GM10266 (cell line): ENCODE results near the gene SBF2.

ENCODE experiments used
- DNase-seq: peaks from one replicate; pipeline ENCODE4 v3.0.0; 2012; ENCODE audit errors: extremely low spot score
- TF ChIP-seq, protein P1 (sequence below): IDR thresholded peaks from 2 replicates; pipeline ENCODE4 v1.5.1; 2012; ENCODE audit warnings: mild to moderate bottlenecking, low read depth; ENCODE audit not compliant: control insufficient read depth, insufficient read depth; ENCODE audit errors: missing control alignments

Gene SBF2

DNA sequence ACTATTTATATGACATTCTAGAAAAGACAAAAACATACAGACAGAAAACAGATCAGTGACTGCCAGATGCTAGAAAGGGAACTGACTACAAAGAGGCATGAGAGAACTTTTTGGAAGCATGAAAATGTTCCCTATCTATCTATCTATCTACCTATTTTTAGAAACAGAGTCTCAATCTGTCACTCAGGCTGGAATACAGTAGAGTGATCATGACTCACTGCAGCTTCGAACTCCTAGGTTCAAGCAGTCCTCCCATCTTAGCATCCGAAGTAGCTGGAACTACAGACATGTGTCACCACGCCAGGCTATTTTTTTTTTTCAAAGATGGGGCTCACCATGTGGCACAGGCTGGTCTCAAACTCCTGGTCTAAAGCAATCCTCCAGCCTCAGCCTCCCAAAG is 6.9 kb downstream of the SBF2 start:
- TF ChIP-seq, protein P1, sequence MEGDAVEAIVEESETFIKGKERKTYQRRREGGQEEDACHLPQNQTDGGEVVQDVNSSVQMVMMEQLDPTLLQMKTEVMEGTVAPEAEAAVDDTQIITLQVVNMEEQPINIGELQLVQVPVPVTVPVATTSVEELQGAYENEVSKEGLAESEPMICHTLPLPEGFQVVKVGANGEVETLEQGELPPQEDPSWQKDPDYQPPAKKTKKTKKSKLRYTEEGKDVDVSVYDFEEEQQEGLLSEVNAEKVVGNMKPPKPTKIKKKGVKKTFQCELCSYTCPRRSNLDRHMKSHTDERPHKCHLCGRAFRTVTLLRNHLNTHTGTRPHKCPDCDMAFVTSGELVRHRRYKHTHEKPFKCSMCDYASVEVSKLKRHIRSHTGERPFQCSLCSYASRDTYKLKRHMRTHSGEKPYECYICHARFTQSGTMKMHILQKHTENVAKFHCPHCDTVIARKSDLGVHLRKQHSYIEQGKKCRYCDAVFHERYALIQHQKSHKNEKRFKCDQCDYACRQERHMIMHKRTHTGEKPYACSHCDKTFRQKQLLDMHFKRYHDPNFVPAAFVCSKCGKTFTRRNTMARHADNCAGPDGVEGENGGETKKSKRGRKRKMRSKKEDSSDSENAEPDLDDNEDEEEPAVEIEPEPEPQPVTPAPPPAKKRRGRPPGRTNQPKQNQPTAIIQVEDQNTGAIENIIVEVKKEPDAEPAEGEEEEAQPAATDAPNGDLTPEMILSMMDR: no peak
- DNase-seq: no peak

DNA sequence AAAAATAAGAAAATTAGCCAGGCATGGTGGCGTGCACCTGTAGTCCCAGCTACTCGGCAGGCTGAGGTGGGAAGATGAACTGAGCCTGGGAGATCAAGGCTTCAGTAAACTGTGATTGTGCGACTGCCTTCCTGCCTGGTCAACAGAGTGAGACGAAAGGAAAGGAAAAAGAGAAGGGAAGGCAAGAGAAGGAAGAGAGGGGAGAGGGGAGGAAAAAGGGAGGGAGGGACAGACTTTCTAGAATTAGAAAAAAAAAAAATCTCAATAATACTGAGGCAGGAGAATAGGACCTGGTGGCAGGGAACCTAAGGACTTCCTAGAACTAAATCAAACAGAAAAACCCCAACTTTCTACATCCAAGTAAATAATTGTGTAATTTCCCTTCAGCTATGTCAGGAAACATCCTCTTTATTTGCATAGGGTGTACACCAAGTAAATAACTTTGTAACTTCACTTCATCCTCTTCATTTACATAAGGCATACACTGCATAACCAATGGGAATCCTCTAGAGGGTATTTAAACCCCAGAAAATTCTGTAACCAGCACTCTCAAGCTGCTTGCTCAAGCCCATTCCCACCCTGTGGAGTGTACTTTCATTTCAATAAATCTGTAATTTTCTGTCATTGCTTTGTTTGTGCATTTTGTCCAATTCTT is 8.7 kb downstream of the SBF2 start:
- DNase-seq: no peak

DNA sequence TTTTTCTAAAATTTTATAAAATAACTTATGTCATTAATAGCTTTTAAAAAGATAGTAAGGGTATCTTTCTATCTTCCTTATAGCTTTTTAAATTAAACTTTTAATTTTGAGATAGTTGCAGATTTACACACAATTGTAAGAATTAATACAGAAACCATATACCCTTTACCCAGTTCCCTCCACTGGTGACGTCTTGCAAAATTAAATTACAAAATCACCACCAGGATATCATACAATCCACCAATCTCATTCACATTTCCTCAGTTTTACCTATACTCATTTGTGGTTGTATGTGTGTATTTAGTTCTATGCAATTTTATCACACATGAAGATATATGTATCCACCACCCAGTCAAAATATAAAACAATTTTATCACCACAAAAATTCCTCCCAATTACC is 10.0 kb downstream of the SBF2 start:
- DNase-seq: no peak
- TF ChIP-seq, protein P1: no peak

More for the DNA sequence above, 8.7 kb downstream of the SBF2 start:
- TF ChIP-seq, protein P1: no peak

DNA sequence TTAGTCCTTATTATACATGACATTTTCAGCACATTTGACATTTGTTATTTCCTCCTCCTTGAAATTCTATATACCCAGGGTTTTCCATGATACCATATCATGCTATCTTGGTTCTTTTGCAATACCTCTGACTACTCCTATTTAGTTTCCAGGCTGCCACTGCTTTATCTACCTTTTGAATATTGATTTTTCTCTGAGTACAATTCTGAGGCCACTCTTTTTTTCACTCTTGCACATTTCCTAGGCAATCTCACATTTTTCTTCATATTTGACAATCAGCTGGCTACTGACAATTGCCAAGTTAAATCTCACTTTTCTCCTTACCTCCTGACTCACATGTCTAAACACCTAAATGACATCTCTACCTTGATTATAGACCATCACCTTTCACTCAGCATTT is 11.9 kb downstream of the SBF2 start:
- DNase-seq: no peak
- TF ChIP-seq, protein P1: no peak

DNA sequence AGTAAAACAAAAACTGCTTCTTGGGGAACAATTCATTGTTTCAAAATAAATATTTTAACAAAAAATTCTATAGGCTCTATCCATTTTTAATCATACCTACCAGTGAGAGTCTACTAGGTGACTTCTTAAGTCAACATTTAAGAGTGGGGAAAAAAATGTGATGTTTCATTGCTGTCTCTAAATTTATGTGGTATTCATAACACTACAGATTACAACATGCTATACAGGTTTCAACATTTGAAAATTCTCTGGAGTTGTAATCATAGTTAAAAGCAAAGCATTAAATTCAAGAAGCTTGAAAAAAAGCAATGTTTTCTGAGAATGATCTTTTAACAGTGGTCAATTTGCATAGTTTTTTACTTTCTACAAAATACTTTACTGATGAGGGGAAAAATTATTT is 18.3 kb downstream of the SBF2 start:
- TF ChIP-seq, protein P1: no peak
- DNase-seq: no peak

DNA sequence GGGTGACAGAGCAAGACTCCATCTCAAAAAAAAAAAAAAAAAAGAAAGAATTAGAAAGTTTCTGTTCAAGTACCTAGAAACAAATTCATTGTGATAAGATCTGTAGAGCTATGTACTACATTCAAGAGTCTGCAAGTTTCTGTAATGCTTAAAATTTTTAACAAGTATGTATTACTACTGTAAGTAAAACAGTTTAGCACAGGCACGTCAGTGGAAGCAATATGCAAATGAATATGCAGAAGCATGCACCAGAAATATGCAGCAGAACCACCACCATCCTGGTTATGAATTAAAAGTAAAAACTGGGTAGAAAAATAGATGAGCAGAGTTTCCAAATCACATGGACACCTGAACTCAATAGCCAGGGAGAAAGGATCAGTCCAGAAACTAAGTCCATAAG is 19.3 kb downstream of the SBF2 start:
- TF ChIP-seq, protein P1: no peak
- no peak for DNase-seq

DNA sequence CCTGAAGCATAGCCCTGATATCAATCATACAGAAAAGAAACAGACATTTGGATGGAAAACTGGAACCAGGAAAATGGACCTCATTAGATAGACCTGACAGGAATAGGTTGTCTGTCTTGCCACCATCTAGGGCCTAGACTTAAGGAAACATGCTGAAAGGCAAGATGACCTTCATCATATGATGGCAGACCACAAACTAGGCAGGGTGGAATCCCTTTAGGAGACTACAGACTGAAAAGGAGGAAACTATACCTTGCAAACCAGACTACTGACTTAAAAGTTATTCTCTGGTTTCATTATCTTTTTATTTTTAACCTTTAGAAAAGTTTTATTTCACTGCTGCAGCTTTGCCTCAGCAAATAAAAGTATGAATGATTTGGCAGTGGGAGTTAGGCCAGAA is 20.3 kb downstream of the SBF2 start:
- TF ChIP-seq, protein P1: no peak
- DNase-seq: no peak
